K562 (cell line): ENCODE data around the gene PTPRM. TPM values are rescaled to one million over a fixed set of nuclear protein-coding genes. Genes with fewer than 3 reads are reported as not detected.

Source experiments
- ATAC-seq: fragments of 200-7000 bp; cut with Tn5 transposase; 3 replicates; pipeline ENCODE4 v1.9.1; 2020; ENCODE audit warnings: moderate library complexity
- BruUV-seq: library from RNA; stranded (reverse); fragments of 400-500 nt; replicated peaks from 2 replicates; lab custom pipeline; 2021; lab: Mats Ljungman, UMichigan
- CTCF ChIA-PET: fragments of 300-600 bp; formaldehyde crosslinking; extraction: SDS; loops from one replicate; lab custom pipeline; 2021; ENCODE audit warnings: low intra/inter-chr PET ratio; lab: Yijun Ruan, JAX
- POLR2A ChIA-PET: fragments of 300-600, 350-650 bp; sonication (Branson Sonifier 250); formaldehyde crosslinking; extraction: SDS; loops from one replicate; lab custom pipeline; 2021; ENCODE audit warnings: antibody characterized with exemption, inconsistent platforms; lab: Yijun Ruan, JAX
- DNase-seq, 4 experiments: peaks; one replicate each; pipeline versions ENCODE4 v3.0.0 to v3.0.0-alpha.2; 2011 to 2018; ENCODE audit warnings: low spot score in 3 of 4, mixed read lengths in 3 of 4; ENCODE audit errors: extremely low read depth in 1 of 4
- FAIRE-seq: peaks from 2 replicates; lab custom pipeline; 2011; peaks lifted over from hg19 to GRCh38; lab: Jason Lieb, UNC
- H2AFZ ChIP-seq: 2 replicates; pipeline ENCODE4 v1.6.0; 2011; ENCODE audit warnings: low read depth, low read length, control low read depth, inconsistent platforms
- H3K27ac ChIP-seq: fragments of 200-600 bp; 3 replicates; pipeline ENCODE4 v1.8.0; 2011; ENCODE audit warnings: low read depth, mild to moderate bottlenecking, control low read depth, inconsistent platforms, low read length, moderate library complexity, mixed read lengths; ENCODE audit errors: extremely low read depth
- H3K27me3 ChIP-seq, 2 experiments: fragments of 300-600 bp in 1 of 2; 2 replicates in 1 of 2; 3 replicates in 1 of 2; pipeline versions ENCODE4 v1.6.0 to v1.8.0; 2011; ENCODE audit warnings: inconsistent platforms in 2 of 2, low read length in 2 of 2, mild to moderate bottlenecking in 1 of 2, mixed read lengths in 1 of 2, moderate library complexity in 1 of 2; ENCODE audit not compliant: control insufficient read depth in 2 of 2, insufficient read depth in 2 of 2
- H3K36me3 ChIP-seq: fragments of 300-600 bp; 3 replicates; pipeline ENCODE4 v1.8.0; 2011; ENCODE audit warnings: mild to moderate bottlenecking, low read length, inconsistent platforms; ENCODE audit not compliant: control insufficient read depth, insufficient read depth
- H3K4me1 ChIP-seq, 2 experiments: fragments of 200-600 bp in 1 of 2; replicated peaks in 1 of 2; 2 replicates in 1 of 2; 3 replicates in 1 of 2; pipeline versions ENCODE4 v1.5.1 to v1.8.0; 2011; ENCODE audit warnings: inconsistent platforms in 2 of 2, low read length in 2 of 2, mild to moderate bottlenecking in 1 of 2, mixed read lengths in 1 of 2, moderate library complexity in 1 of 2; ENCODE audit not compliant: control insufficient read depth in 2 of 2, insufficient read depth in 2 of 2
- H3K4me2 ChIP-seq: 2 replicates; pipeline ENCODE4 v1.6.1; 2011; ENCODE audit warnings: low read length, control low read depth, inconsistent platforms, mixed read lengths; ENCODE audit not compliant: insufficient read depth
- H3K4me3 ChIP-seq: fragments of 200-600 bp; sonication (generic), shearing (Covaris generic); 2 replicates; pipeline ENCODE4 v1.5.1; 2016; ENCODE audit warnings: control low read depth, inconsistent platforms
- H3K79me2 ChIP-seq: fragments of 200-600 bp; 3 replicates; pipeline ENCODE4 v1.8.0; 2011; ENCODE audit warnings: low read length, inconsistent platforms; ENCODE audit not compliant: control insufficient read depth, insufficient read depth
- H3K9ac ChIP-seq, 2 experiments: 2 replicates each; pipeline versions ENCODE4 v1.6.0 to v1.6.1; 2011; ENCODE audit warnings: low read depth in 2 of 2, low read length in 2 of 2, control low read depth in 1 of 2, inconsistent platforms in 1 of 2, mild to moderate bottlenecking in 1 of 2, mixed read lengths in 1 of 2; ENCODE audit not compliant: insufficient read depth in 1 of 2
- H3K9me1 ChIP-seq: one replicate; pipeline ENCODE4 v1.6.0; 2011; ENCODE audit warnings: inconsistent platforms, mild to moderate bottlenecking, low read length, moderate library complexity; ENCODE audit not compliant: control insufficient read depth, insufficient read depth
- H3K9me3 ChIP-seq: replicated peaks from 2 replicates; pipeline ENCODE4 v1.5.1; 2011; ENCODE audit warnings: low read depth, low read length, inconsistent platforms; ENCODE audit not compliant: control insufficient read depth, insufficient read depth
- H4K20me1 ChIP-seq: replicated peaks from 2 replicates; pipeline ENCODE4 v1.6.1; 2011; ENCODE audit warnings: low read length, inconsistent platforms, mixed read lengths; ENCODE audit not compliant: control insufficient read depth, insufficient read depth
- ATF3 ChIP-seq, 2 experiments: fragments of 450-650 bp in 1 of 2; sonication (generic) in 1 of 2; formaldehyde crosslinking in 1 of 2; IDR thresholded peaks in 1 of 2; conservative IDR thresholded peaks in 1 of 2; 2 replicates each; pipeline versions ENCODE4 v1.6.1 to v1.8.1; 2016 to 2023; ENCODE audit warnings: mild to moderate bottlenecking in 2 of 2, moderate library complexity in 2 of 2, inconsistent platforms in 1 of 2, missing genetic modification reagents in 1 of 2
- E4F1 ChIP-seq: fragments of 250-450 bp; sonication (Bioruptor Pico); IDR thresholded peaks from 2 replicates; pipeline ENCODE4 v1.5.0; 2021; ENCODE audit warnings: mild to moderate bottlenecking, borderline replicate concordance
- ETV6 ChIP-seq, 3 experiments: fragments of 150-350 bp in 1 of 3; sonication (generic) in 1 of 3; formaldehyde crosslinking in 1 of 3; IDR thresholded peaks; 2 replicates each; pipeline versions ENCODE4 v1.6.1 to v1.8.0; 2014 to 2022; ENCODE audit warnings: borderline replicate concordance in 2 of 3, low read depth in 2 of 3, antibody characterized with exemption in 1 of 3, low read length in 1 of 3, mild to moderate bottlenecking in 1 of 3, missing genetic modification reagents in 1 of 3
- HLTF ChIP-seq: fragments of 450-650 bp; IDR thresholded peaks from 2 replicates; pipeline ENCODE4 v1.6.1; 2016
- MTA1 ChIP-seq: fragments of 450-650 bp; IDR thresholded peaks from 2 replicates; pipeline ENCODE4 v1.6.1; 2017; ENCODE audit warnings: borderline replicate concordance
- NFIC ChIP-seq: fragments of 450-650 bp; IDR thresholded peaks from 2 replicates; pipeline ENCODE4 v1.6.1; 2017; ENCODE audit warnings: mild to moderate bottlenecking, inconsistent platforms
- NONO ChIP-seq, 2 experiments: fragments of 200-400 bp in 1 of 2; fragments of 450-650 bp in 1 of 2; formaldehyde crosslinking in 1 of 2; IDR thresholded peaks; 2 replicates each; pipeline ENCODE4 v1.6.1; 2017; ENCODE audit warnings: low read depth in 2 of 2, mild to moderate bottlenecking in 2 of 2, moderate library complexity in 2 of 2, low read length in 1 of 2
- ZNF263 ChIP-seq: sonication (generic); formaldehyde crosslinking; IDR thresholded peaks from 2 replicates; pipeline ENCODE4 v1.8.0; 2022; ENCODE audit warnings: mild to moderate bottlenecking, missing genetic modification reagents, borderline replicate concordance
- ZNF507 ChIP-seq: conservative IDR thresholded peaks from 2 replicates; pipeline ENCODE4 v1.6.1; 2017; ENCODE audit warnings: missing genetic modification characterization, missing compliant biosample characterization
- WGBS: fragments of 100-300 bp; shearing (Covaris generic); methylation state at CpG from one replicate; pipeline ENCODE4 v1.1.6; 2016; ENCODE audit warnings: low coverage, mixed read lengths; ENCODE audit not compliant: insufficient coverage; ENCODE audit errors: missing lambda C conversion rate; 5-methylcytosine and 5-hydroxymethylcytosine counted together
- in situ Hi-C: fragments of 300-500 bp; cut with MboI; formaldehyde crosslinking; loops from 4 replicates; pipeline ENCODE4 v1.15.0; 2018; ENCODE audit warnings: inconsistent platforms, mixed read lengths
- intact Hi-C: fragments of 100-400 bp; cut with micrococcal nuclease; formaldehyde crosslinking; loops from 2 replicates; pipeline ENCODE4 v1.14.2; 2022
- polyA plus RNA-seq, 8 experiments: library from polyadenylated mRNA; depleted of rRNA in 4 of 8; stranded (reverse) in 5 of 8; unstranded in 3 of 8; fragments of >200 nt; fragmentation: Nextera tagmentation in 2 of 8; fragmentation: Illumina TruSeq in 1 of 8; extraction: Ambion mirVana in 2 of 8; extraction: Trizol in 1 of 8; gene quantifications; 2 replicates each; pipeline versions ENCODE4 v1.2.1 to v1.2.3, GENCODE V29; 2011 to 2014; ENCODE audit warnings: inconsistent platforms in 1 of 8, missing spikeins in 1 of 8
- total RNA-seq, 7 experiments: library from RNA; depleted of rRNA in 6 of 7; stranded (reverse); fragments of >200 nt in 6 of 7; fragmentation: Illumina TruSeq in 2 of 7; extraction: Trizol in 2 of 7; gene quantifications; 2 replicates each; pipeline versions ENCODE4 v1.2.1 to v1.2.3, GENCODE V29; 2011 to 2021; ENCODE audit warnings: low replicate concordance in 1 of 7

The PTPRM gene
- total and polyA plus RNA-seq, 9 of the 15 experiments (the other 6 are each of a cell fraction or from before 2014, with no cell fraction given): 0.03 to 0.16 (median 0.08) TPM; not detected in 3

DNA sequence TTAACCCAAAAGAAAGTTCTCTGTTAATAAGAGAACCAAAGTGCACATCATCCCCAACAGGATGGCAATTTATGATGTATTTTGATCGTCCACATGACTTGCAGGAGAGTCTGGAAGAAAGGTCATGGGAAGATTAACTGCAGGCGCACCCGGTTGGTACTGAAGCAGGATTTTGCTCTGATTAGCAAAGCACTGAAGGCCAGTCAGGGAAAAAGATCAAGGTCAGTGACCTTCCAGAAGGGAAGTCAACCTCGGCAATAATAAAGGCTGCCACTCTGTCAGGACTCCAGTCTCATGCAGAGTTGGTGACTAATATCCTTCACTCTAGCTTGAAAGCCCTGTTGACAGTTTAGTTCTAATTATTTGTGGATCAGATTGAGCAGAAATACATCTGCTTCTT is 609.4 kb downstream of the PTPRM start (continued):
- TF ChIP-seq ATF3 (IDR thresholded peaks at IDR 0.05) (no peak), ATF3 (CRISPR knock-in tag; conservative IDR thresholded peaks at IDR 0.05) (no peak), ZNF263 (CRISPR knock-in tag) (no peak), MTA1 (no peak), NONO (IDR thresholded peaks at IDR 0.05; ENCODE audit: low read depth in 2 of 2, low read length in 1 of 2) (no peak)

GRCh38 chr18:8177330-8178016 is 610.4 kb downstream of the PTPRM start:
- POLR2A ChIA-PET: interaction anchor here (0.9 kb wide), 1 partner anchor 16 kb away, joined by 3 read pairs; no protein-coding TSS in a partner anchor
- Histone ChIP-seq H3K9me3 (no peaks in the 10 kb centered on the region), H3K27me3 (0 out of 5 replicates have a peak, but pooled peaks cover 0 to 3% of the 10 kb centered on the region in 2 experiments), H3K4me1 (no peaks in the 10 kb centered on the region), H3K79me2 (no peaks in the 10 kb centered on the region), H3K4me2 (no peak overlapping the region), H2AFZ (no peak overlapping the region), H4K20me1 (no peaks in the 10 kb centered on the region), H3K9ac (no peak overlapping the region), H3K36me3 (no peaks in the 10 kb centered on the region), H3K9me1 (no peaks in the 10 kb centered on the region), H3K4me3 (no peak overlapping the region), H3K27ac (no peak overlapping the region)
- in situ Hi-C loops (no loop called here), intact Hi-C loops (no loop called here)
- 0% methylated on average over 3 of the region's 3 CpGs for WGBS
- BruUV-seq: no TSS peak
- ATAC-seq (no peak), DNase-seq (no peak), FAIRE-seq (no peak)
- CTCF ChIA-PET: no interaction called here
- TF ChIP-seq ETV6 (IDR thresholded peaks at IDR 0.05; ENCODE audit: borderline replicate concordance in 1 of 2, low read depth in 2 of 2, low read length in 1 of 2): no peak
- TF ChIP-seq ETV6 (CRISPR knock-in tag; IDR thresholded peaks at IDR 0.05; ENCODE audit: borderline replicate concordance): no peak
- TF ChIP-seq E4F1: no peak
- 0 out of 2 replicates have a peak, but pooled peaks have one; percentile 32 for TF ChIP-seq NFIC
- no peak for TF ChIP-seq HLTF
- no peak for TF ChIP-seq ZNF507
